Measurements from ENCODE around the gene MGMT.

The MGMT gene

DNA sequence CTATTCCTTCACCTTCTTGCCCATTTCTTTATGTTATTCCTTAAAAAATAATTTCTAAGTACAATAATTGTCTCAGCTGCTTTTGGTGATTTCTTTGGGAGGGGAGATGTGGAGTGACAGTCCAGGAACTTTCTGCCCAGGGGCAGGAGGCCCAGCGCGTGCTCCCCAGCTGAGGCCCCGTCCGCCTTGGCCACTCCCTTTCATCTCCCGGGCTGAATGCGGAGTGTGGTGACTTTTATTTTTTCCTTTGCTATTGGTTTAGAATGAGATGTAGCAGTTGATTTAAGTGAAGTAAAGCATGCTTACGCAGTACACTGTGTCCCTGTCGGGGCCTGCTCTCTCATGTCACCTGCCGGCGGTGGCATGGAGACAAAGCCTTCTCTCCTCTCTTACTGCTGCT is 141.6 kb downstream of the MGMT start:
- H3K4me3 ChIP-seq (replicated peaks; ENCODE audit: insufficient read depth, low read length) = no peak overlapping the region
- H3K27me3 ChIP-seq (ENCODE audit: insufficient read depth, poor library complexity, severe bottlenecking) = no peaks in the 10 kb centered on the region
- H3K27ac ChIP-seq (replicated peaks) = no peak overlapping the region
- DNase-seq (ENCODE audit: low read depth in 1 of 2, low spot score in 1 of 2) = no peak
- TF ChIP-seq, protein P1, sequence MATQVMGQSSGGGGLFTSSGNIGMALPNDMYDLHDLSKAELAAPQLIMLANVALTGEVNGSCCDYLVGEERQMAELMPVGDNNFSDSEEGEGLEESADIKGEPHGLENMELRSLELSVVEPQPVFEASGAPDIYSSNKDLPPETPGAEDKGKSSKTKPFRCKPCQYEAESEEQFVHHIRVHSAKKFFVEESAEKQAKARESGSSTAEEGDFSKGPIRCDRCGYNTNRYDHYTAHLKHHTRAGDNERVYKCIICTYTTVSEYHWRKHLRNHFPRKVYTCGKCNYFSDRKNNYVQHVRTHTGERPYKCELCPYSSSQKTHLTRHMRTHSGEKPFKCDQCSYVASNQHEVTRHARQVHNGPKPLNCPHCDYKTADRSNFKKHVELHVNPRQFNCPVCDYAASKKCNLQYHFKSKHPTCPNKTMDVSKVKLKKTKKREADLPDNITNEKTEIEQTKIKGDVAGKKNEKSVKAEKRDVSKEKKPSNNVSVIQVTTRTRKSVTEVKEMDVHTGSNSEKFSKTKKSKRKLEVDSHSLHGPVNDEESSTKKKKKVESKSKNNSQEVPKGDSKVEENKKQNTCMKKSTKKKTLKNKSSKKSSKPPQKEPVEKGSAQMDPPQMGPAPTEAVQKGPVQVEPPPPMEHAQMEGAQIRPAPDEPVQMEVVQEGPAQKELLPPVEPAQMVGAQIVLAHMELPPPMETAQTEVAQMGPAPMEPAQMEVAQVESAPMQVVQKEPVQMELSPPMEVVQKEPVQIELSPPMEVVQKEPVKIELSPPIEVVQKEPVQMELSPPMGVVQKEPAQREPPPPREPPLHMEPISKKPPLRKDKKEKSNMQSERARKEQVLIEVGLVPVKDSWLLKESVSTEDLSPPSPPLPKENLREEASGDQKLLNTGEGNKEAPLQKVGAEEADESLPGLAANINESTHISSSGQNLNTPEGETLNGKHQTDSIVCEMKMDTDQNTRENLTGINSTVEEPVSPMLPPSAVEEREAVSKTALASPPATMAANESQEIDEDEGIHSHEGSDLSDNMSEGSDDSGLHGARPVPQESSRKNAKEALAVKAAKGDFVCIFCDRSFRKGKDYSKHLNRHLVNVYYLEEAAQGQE (IDR thresholded peaks at IDR 0.05; ENCODE audit: insufficient replicate concordance, low read depth) = no peak
- TF ChIP-seq SPI1 (IDR thresholded peaks at IDR 0.05; ENCODE audit: borderline replicate concordance, low read depth) (no peak), GABPA (IDR thresholded peaks at IDR 0.05; ENCODE audit: low read depth) (no peak), POLR2AphosphoS5 (IDR thresholded peaks at IDR 0.05; ENCODE audit: low read depth) (no peak)
- TF ChIP-seq, protein P2, sequence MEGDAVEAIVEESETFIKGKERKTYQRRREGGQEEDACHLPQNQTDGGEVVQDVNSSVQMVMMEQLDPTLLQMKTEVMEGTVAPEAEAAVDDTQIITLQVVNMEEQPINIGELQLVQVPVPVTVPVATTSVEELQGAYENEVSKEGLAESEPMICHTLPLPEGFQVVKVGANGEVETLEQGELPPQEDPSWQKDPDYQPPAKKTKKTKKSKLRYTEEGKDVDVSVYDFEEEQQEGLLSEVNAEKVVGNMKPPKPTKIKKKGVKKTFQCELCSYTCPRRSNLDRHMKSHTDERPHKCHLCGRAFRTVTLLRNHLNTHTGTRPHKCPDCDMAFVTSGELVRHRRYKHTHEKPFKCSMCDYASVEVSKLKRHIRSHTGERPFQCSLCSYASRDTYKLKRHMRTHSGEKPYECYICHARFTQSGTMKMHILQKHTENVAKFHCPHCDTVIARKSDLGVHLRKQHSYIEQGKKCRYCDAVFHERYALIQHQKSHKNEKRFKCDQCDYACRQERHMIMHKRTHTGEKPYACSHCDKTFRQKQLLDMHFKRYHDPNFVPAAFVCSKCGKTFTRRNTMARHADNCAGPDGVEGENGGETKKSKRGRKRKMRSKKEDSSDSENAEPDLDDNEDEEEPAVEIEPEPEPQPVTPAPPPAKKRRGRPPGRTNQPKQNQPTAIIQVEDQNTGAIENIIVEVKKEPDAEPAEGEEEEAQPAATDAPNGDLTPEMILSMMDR (IDR thresholded peaks at IDR 0.05; ENCODE audit: insufficient read depth, low read length) = no peak

DNA sequence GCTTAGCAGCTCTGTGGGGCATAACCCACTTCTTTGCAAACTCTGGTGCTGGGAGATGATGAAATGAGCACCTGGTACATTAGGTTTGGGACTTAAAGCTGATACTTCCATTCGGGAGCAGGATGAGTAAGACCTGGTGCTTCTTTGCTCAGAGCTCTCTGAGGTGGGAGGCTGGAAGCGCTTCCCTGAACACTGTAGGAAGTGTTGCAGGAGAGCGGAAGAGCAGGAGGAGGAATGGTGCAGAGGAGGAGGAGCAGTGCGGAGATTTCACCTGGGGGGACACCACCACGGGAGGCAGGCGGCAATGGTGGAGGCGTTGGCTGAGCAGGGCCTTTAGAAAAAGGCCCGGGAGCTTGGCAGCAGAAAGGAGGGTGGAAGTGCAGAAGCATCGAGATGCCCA is 142.5 kb downstream of the MGMT start:
- no peak for DNase-seq (ENCODE audit: low read depth in 1 of 2, low spot score in 1 of 2)
- H3K27me3 ChIP-seq (ENCODE audit: insufficient read depth, poor library complexity, severe bottlenecking) = no peaks in the 10 kb centered on the region
- no peak overlapping the region for H3K27ac ChIP-seq (replicated peaks)
- no peak for TF ChIP-seq POLR2AphosphoS5 (IDR thresholded peaks at IDR 0.05; ENCODE audit: low read depth)
- TF ChIP-seq GABPA (IDR thresholded peaks at IDR 0.05; ENCODE audit: low read depth) = no peak
- TF ChIP-seq, protein P2 (IDR thresholded peaks at IDR 0.05; ENCODE audit: insufficient read depth, low read length) = no peak
- no peak overlapping the region for H3K4me3 ChIP-seq (replicated peaks; ENCODE audit: insufficient read depth, low read length)

DNA sequence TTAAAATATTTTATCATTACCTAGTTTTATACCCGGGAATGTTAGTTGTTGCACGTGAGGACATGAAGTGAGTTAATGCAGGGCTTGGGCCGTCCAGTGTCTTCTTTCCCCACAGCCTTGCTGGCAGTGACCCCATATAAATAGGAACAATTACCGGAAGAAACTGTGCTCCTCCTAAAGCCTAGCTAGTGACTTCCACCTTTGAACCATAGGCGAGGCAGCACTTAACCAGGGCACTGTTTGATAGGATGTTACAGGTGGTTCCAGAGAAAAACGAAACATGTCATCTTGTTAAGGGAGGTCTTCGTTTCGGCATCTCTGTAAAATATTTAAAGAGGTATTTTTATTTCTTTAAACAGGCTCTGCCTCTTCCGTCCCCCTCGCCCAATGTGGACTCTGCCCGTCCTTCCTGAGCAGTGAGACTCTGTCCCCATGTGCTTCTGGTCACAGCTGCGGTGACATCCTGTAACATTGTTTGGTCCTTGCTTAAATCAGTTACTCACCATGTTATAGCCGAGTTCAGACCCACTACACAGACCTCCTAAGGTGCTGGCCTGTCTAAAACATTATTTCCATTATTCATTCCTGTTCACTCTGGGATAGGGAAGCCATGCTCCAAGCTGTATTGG is 145.6 kb downstream of the MGMT start:
- no peak for DNase-seq (ENCODE audit: low read depth in 1 of 2, low spot score in 1 of 2)
- Histone ChIP-seq H3K4me3 (replicated peaks; ENCODE audit: insufficient read depth, low read length) (no peak overlapping the region), H3K27ac (replicated peaks) (no peak overlapping the region), H3K27me3 (ENCODE audit: insufficient read depth, poor library complexity, severe bottlenecking) (no peaks in the 10 kb centered on the region)
- TF ChIP-seq, protein P2 (IDR thresholded peaks at IDR 0.05; ENCODE audit: insufficient read depth, low read length) = no peak
- TF ChIP-seq SPI1 (IDR thresholded peaks at IDR 0.05; ENCODE audit: borderline replicate concordance, low read depth) = no peak
- no peak for TF ChIP-seq GABPA (IDR thresholded peaks at IDR 0.05; ENCODE audit: low read depth)
- TF ChIP-seq, protein P1 (IDR thresholded peaks at IDR 0.05; ENCODE audit: insufficient replicate concordance, low read depth) = no peak
- no peak for TF ChIP-seq POLR2AphosphoS5 (IDR thresholded peaks at IDR 0.05; ENCODE audit: low read depth)
